Measurements from ENCODE around the gene CAPN12. TPM values are rescaled to one million over a fixed set of nuclear protein-coding genes. Genes with fewer than 3 reads are reported as not detected.

The CAPN12 gene
- total and polyA plus RNA-seq, 2 of the 8 experiments (the other 6 are each of a cell fraction or from before 2014, with no cell fraction given) = 8.8 to 20.0 TPM

GRCh38 chr19:38784224-38784623 is 40.0 kb upstream of the CAPN12 start:
- Histone ChIP-seq H3K4ac (replicated peaks; ENCODE audit: insufficient read length, low read depth, low read length) (no peak overlapping the region), H2BK20ac (ENCODE audit: low read length) (no peak overlapping the region), H3K56ac (replicated peaks; ENCODE audit: insufficient read length, low read depth, low read length) (no peak overlapping the region), H3K27ac (ENCODE audit: low read depth, low read length) (no peak overlapping the region), H4K8ac (ENCODE audit: extremely low read depth, insufficient read depth, low read length) (no peak overlapping the region), H3K23ac (ENCODE audit: insufficient read length) (no peak overlapping the region), H3K79me1 (ENCODE audit: low read depth, low read length) (no peaks in the 10 kb centered on the region), H4K91ac (replicated peaks; ENCODE audit: insufficient read length, low read length) (no peak overlapping the region), H3K36me3 (ENCODE audit: control insufficient read depth in 2 of 4, insufficient read depth in 4 of 4, low read length in 3 of 4) (no peaks in the 10 kb centered on the region), H3K4me2 (ENCODE audit: insufficient read depth in 1 of 2, low read depth in 2 of 2, low read length in 2 of 2) (no peak overlapping the region), H3K9ac (replicated peaks in 1 of 4; ENCODE audit: extremely low read depth in 1 of 4, low read depth in 3 of 4, low read length in 3 of 4) (no peak overlapping the region), H2BK12ac (ENCODE audit: low read depth, low read length) (no peak overlapping the region), H4K5ac (ENCODE audit: insufficient read length, low read depth, low read length) (no peak overlapping the region), H2AFZ (ENCODE audit: low read length) (no peak overlapping the region), H3K18ac (ENCODE audit: extremely low read depth, low read length) (no peak overlapping the region), H3K4me3 (ENCODE audit: extremely low read depth in 1 of 4, insufficient read depth in 2 of 4, low read depth in 3 of 4, low read length in 4 of 4) (no peak overlapping the region), H3K4me1 (replicated peaks in 1 of 4; ENCODE audit: control insufficient read depth in 3 of 4, insufficient read depth in 4 of 4, low read length in 3 of 4) (no peaks in the 10 kb centered on the region; a peak in 1 of 7 replicates), H3K27me3 (replicated peaks in 1 of 4; ENCODE audit: control insufficient read depth in 3 of 4, extremely low read depth in 1 of 4, insufficient read depth in 3 of 4, low read length in 3 of 4) (no peaks in the 10 kb centered on the region), H4K20me1 (replicated peaks in 1 of 2; ENCODE audit: control insufficient read depth in 1 of 2, insufficient read depth in 2 of 2, low read length in 2 of 2) (no peaks in the 10 kb centered on the region), H3K9me3 (ENCODE audit: insufficient read depth in 2 of 2, low read depth in 1 of 2, low read length in 1 of 2) (no peaks in the 10 kb centered on the region), H3K23me2 (ENCODE audit: low read depth, low read length) (no peaks in the 10 kb centered on the region), H2BK15ac (ENCODE audit: low read length) (no peak overlapping the region), H2BK120ac (replicated peaks; ENCODE audit: low read depth, low read length) (no peak overlapping the region), H2AK5ac (ENCODE audit: low read depth, low read length) (no peak overlapping the region), H3K14ac (ENCODE audit: insufficient read length) (no peak overlapping the region), H2BK5ac (ENCODE audit: low read depth, low read length) (no peak overlapping the region), H3K79me2 (ENCODE audit: control insufficient read depth in 1 of 2, insufficient read depth in 2 of 2, low read length in 2 of 2) (no peaks in the 10 kb centered on the region)
- FAIRE-seq (no peak), DNase-seq (ENCODE audit: low read depth in 1 of 2, low spot score in 2 of 2) (no peak)
- POLR2A ChIA-PET (ENCODE audit: partially characterized antibody) = no interaction called here
- WGBS, 2 experiments (ENCODE audit: extremely low coverage in 1 of 2, insufficient coverage in 1 of 2, insufficient read length in 1 of 2, insufficient replicate concordance in 2 of 2, low coverage in 1 of 2, low lambda C conversion rate in 2 of 2, missing lambda C conversion rate in 1 of 2) = 100% methylated on average over 3 of the region's 3 CpGs; no CpG with 5 or more reads in 1 of the 2 experiments
- CTCF ChIA-PET (ENCODE audit: partially characterized antibody) = interaction anchor here (0.7 to 1.2 kb wide), 3 partner anchors 10 to 76 kb away, joined by 3 read pairs; no protein-coding TSS in a partner anchor
- no peak for TF ChIP-seq EGR1 (IDR thresholded peaks at IDR 0.05; ENCODE audit: borderline replicate concordance, low read depth, low read length)
- no peak for TF ChIP-seq ATF3 (IDR thresholded peaks at IDR 0.05; ENCODE audit: insufficient read depth, low read depth, low read length)
- TF ChIP-seq TAF1 (IDR thresholded peaks at IDR 0.05; ENCODE audit: low read depth, low read length) = no peak
- TF ChIP-seq SIRT6 (IDR thresholded peaks at IDR 0.05; ENCODE audit: low read length) = no peak
- no peak for TF ChIP-seq MAX (IDR thresholded peaks at IDR 0.05)
- TF ChIP-seq SP4 (IDR thresholded peaks at IDR 0.05; ENCODE audit: low read length) = no peak
- TF ChIP-seq SUZ12 (IDR thresholded peaks at IDR 0.05; ENCODE audit: low read length) = no peak
- no peak for TF ChIP-seq CEBPB (IDR thresholded peaks at IDR 0.05; ENCODE audit: low read depth, low read length)
- TF ChIP-seq KDM1A (IDR thresholded peaks at IDR 0.05; ENCODE audit: borderline replicate concordance, low read length) = no peak
- no peak for TF ChIP-seq TAF7 (optimal IDR thresholded peaks at IDR 0.05; ENCODE audit: borderline replicate concordance, low read depth, low read length)
- no peak for TF ChIP-seq USF2 (IDR thresholded peaks at IDR 0.05; ENCODE audit: low read length)
- TF ChIP-seq RAD21 (IDR thresholded peaks at IDR 0.05 in 1 of 2, conservative IDR thresholded peaks at IDR 0.05 in 1 of 2; ENCODE audit: low read depth in 2 of 2, low read length in 2 of 2) = no peak
- no peak for TF ChIP-seq SP1 (IDR thresholded peaks at IDR 0.05; ENCODE audit: low read depth, low read length)
